Body of pancreas (tissue), 4 donors: ENCODE measurements around the gene DCANP1. TPM values are rescaled to one million over a fixed set of nuclear protein-coding genes. Genes with fewer than 3 reads are reported as not detected.

Experiments used
- ATAC-seq: fragments of 150-250 bp; one replicate; pipeline ENCODE4 v1.9.1; 2016
- DNase-seq, 4 donors: peaks; one replicate each; pipeline ENCODE4 v3.0.0-alpha.2; 2019
- H3K27ac ChIP-seq, 4 donors: fragments of 200-600 bp; sonication (generic); 1 replicate in 3 of 4; 2 replicates in 1 of 4; pipeline versions ENCODE4 v1.5.1 to v1.6.1; 2016 to 2019; ENCODE audit warnings: mild to moderate bottlenecking in 1 of 4, mixed read lengths in 1 of 4, moderate library complexity in 1 of 4
- H3K27me3 ChIP-seq, 2 donors: fragments of 200-600 bp; sonication (generic); one replicate each; pipeline ENCODE4 v1.6.0; 2016; ENCODE audit warnings: mild to moderate bottlenecking in 1 of 2
- H3K36me3 ChIP-seq, 2 donors: fragments of 200-600 bp; sonication (generic); replicated peaks in 1 of 2; 2 replicates each; pipeline ENCODE4 v1.5.1; 2016; ENCODE audit warnings: low read depth in 2 of 2; ENCODE audit not compliant: insufficient read depth in 1 of 2
- H3K4me1 ChIP-seq: fragments of 200-600 bp; sonication (generic); one replicate; pipeline ENCODE4 v1.6.0; 2016
- H3K4me3 ChIP-seq, 2 donors: fragments of 200-600 bp; sonication (generic); 1 replicate in 1 of 2; 2 replicates in 1 of 2; pipeline ENCODE4 v1.5.1; 2016 to 2019
- H3K9me3 ChIP-seq, 3 donors: fragments of 200-600 bp; sonication (generic); 1 replicate in 2 of 3; 2 replicates in 1 of 3; pipeline ENCODE4 v1.5.1; 2016
- CTCF ChIP-seq, 7 experiments: fragments of 450-650 bp in 4 of 7; fragments of 200-600 bp in 3 of 7; sonication (generic) in 3 of 7; IDR thresholded peaks; one replicate each; pipeline ENCODE4 v1.5.1; 2016 to 2019; ENCODE audit warnings: antibody characterized with exemption in 7 of 7
- POLR2A ChIP-seq, 3 donors: fragments of 450-650 bp; IDR thresholded peaks; one replicate each; pipeline ENCODE4 v1.6.1; 2016; ENCODE audit warnings: antibody characterized with exemption in 3 of 3, mild to moderate bottlenecking in 2 of 3
- WGBS, 2 donors: methylation state at CpG; one replicate each; pipeline ENCODE4 v1.1.5; 2017; 5-methylcytosine and 5-hydroxymethylcytosine counted together
- intact Hi-C: fragments of 100-400 bp; cut with DNase I; formaldehyde crosslinking; loops from one replicate; pipeline ENCODE4 v1.15.1; 2023
- total RNA-seq, 2 donors: library from RNA; depleted of rRNA; stranded (reverse); fragments of >200 nt; gene quantifications; one replicate each; pipeline ENCODE4 v1.1.0, GENCODE V29; 2016

DCANP1 gene
- total RNA-seq, 2 donors from 2014 or later, result under 0.01 TPM; not detected in 1

- intact Hi-C loops, result no loop called here
- 58 to 62% methylated on average over 9 of the region's 9 CpGs for WGBS, 2 donors
- Histone ChIP-seq H3K9me3 (no peaks in the 10 kb centered on the region), H3K36me3 (no peaks in the 10 kb centered on the region), H3K27me3 (no peaks in the 10 kb centered on the region), H3K4me3 (no peak overlapping the region), H3K27ac (no peak overlapping the region), H3K4me1 (no peaks in the 10 kb centered on the region)
- DNase-seq, result no peak
- no peak for ATAC-seq
- TF ChIP-seq CTCF (IDR thresholded peaks at IDR 0.05) (no peak), POLR2A (IDR thresholded peaks at IDR 0.05) (no peak)
Observed at GRCh38 chr5:135448071-135448739, 1.1 kb upstream of the DCANP1 start.

- Histone ChIP-seq H3K4me3 (no peak overlapping the region), H3K27ac (no peak overlapping the region), H3K9me3 (no peaks in the 10 kb centered on the region), H3K36me3 (no peaks in the 10 kb centered on the region), H3K4me1 (no peaks in the 10 kb centered on the region), H3K27me3 (no peaks in the 10 kb centered on the region)
- DNase-seq (no peak), ATAC-seq (no peak)
- intact Hi-C loops, result no loop called here
- 81 to 83% methylated on average over 7 of the region's 7 CpGs for WGBS, 2 donors
- no peak for TF ChIP-seq CTCF (IDR thresholded peaks at IDR 0.05)
- TF ChIP-seq POLR2A (IDR thresholded peaks at IDR 0.05), result no peak
Observed at GRCh38 chr5:135446615-135447014, 533 bp downstream of the DCANP1 start.

- DNase-seq, result no peak
- 70 to 81% methylated on average over 9 of the region's 9 CpGs for WGBS, 2 donors
Observed at GRCh38 chr5:135446206-135446605, 942 bp downstream of the DCANP1 start.

DNA sequence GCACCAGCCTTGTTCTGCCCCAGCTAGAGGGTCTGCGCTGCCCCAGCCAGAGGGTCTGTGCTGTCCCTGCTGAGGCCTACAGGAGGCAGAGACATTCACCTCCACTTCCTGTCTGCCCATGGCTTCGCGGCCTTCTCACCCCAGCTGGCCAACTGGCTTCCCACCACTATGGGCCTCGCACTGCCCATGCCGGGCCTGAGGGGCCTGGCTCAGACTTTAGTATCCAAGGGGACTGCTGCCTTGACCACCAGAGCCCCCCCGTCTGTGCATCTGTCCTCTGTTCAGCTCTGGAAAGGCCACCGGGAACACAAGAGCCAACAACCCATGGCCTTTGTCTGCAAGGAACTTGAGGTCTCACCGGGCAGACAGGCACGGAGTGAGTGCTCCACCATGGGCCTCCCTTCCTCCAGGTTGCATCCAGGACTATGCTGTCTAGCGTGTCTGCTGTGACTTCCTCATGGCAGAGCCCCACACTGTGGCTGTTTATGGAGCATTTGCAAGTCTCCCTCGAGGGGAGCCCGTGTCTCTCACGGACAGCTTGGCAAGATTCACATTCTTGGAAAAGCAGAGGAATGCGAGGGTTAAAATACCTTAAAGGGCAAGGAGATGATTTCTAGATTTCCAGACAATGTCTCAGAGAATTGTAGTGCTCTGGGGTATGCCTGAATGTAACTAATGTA, 1.7 kb downstream of the DCANP1 start:
- intact Hi-C loops, result no loop called here
- no peak overlapping the region for H3K4me3 ChIP-seq
- no peaks in the 10 kb centered on the region for H3K27me3 ChIP-seq
- DNase-seq (no peak), ATAC-seq (no peak)
- no peak overlapping the region for H3K27ac ChIP-seq
- no peak for TF ChIP-seq CTCF (IDR thresholded peaks at IDR 0.05)
- TF ChIP-seq POLR2A (IDR thresholded peaks at IDR 0.05), result no peak
- H3K4me1 ChIP-seq, result no peaks in the 10 kb centered on the region
- 84% methylated on average over 14 of the region's 14 CpGs for WGBS, 2 donors
- H3K9me3 ChIP-seq, result no peaks in the 10 kb centered on the region
- no peaks in the 10 kb centered on the region for H3K36me3 ChIP-seq

More at GRCh38 chr5:135446206-135446605, 942 bp downstream of the DCANP1 start:
- ATAC-seq, result no peak
- H3K36me3 ChIP-seq, result no peaks in the 10 kb centered on the region
- no peak for TF ChIP-seq CTCF (IDR thresholded peaks at IDR 0.05)
- TF ChIP-seq POLR2A (IDR thresholded peaks at IDR 0.05), result no peak
- no peak overlapping the region for H3K4me3 ChIP-seq
- H3K4me1 ChIP-seq, result no peaks in the 10 kb centered on the region
- H3K27ac ChIP-seq, result no peak overlapping the region
- H3K9me3 ChIP-seq, result no peaks in the 10 kb centered on the region
- no peaks in the 10 kb centered on the region for H3K27me3 ChIP-seq
- intact Hi-C loops, result no loop called here
